ENCODE data around the gene DEFB128. TPM values are rescaled to one million over a fixed set of nuclear protein-coding genes. Genes with fewer than 3 reads are reported as not detected.
"Not testable (repeated sequence)": the region's sequence is repeated elsewhere in the genome, so short reads cannot be mapped to it uniquely, and the experiment has no call there.

The DEFB128 gene
- polyA plus RNA-seq, 1 of the 3 experiments (the other 2 are of a cell fraction), result not detected

DNA sequence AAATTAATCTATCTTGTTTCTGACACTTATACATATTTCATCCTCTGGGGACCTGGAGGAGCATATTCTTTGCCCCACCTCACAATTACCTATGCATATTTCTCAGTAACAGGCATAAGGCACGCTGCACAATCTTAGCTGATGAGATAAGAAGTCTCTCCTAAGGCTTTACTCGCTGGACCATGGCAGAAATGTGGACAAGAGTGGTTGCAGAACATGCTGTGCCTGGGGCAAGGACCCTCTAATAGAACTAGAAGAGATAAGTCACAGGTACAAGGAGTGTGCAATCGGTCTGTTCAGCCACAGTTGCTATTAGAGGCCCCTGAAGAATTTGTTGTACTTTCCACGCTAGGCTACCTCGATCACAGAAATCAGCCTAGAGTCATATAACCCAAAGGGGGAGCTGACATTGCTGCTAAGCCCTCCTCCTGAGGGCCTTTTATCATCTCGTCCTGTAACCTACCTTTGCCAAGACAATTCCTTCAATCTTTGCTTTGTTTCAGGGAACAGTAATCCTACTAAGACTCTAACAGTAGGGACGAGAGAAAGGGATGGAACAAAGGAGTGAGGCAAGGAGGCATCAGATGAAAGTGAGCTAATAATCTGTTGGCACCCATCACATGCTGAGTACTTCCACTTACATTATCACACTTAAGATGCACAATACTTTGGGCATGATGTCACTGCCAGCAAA lies 21.4 kb upstream of the DEFB128 start:
- no peak for DNase-seq
- CTCF ChIA-PET, result interaction anchor here (3.7 to 5.4 kb wide), 2 partner anchors 55 to 120 kb away, joined by 15 to 30 read pairs; no protein-coding TSS in a partner anchor
- Histone ChIP-seq H4K20me1 (ENCODE audit: insufficient read depth) (no peaks in the 10 kb centered on the region), H3K4me2 (no peak overlapping the region), H3K9ac (no peak overlapping the region), H3K4me3 (ENCODE audit: low read depth in 2 of 2, low read length in 1 of 2) (no peak overlapping the region), H3K27me3 (ENCODE audit: insufficient read depth) (no peaks in the 10 kb centered on the region), H3F3A (replicated peaks; ENCODE audit: insufficient read depth) (no peaks in the 10 kb centered on the region), H2AFZ (ENCODE audit: low read depth) (no peak overlapping the region), H3K4me1 (ENCODE audit: control insufficient read depth in 1 of 2, insufficient read depth in 2 of 2, low read depth in 1 of 2, low read length in 1 of 2) (no peaks in the 10 kb centered on the region), H3K9me3 (no peaks in the 10 kb centered on the region), H3K9me2 (no peaks in the 10 kb centered on the region), H3K27ac (ENCODE audit: low read depth in 2 of 2, low read length in 1 of 2) (no peak overlapping the region), H3K79me2 (ENCODE audit: insufficient read depth) (no peaks in the 10 kb centered on the region), H3K36me3 (replicated peaks in 1 of 2; ENCODE audit: control insufficient read depth in 1 of 2, insufficient read depth in 2 of 2, low read length in 1 of 2) (no peaks in the 10 kb centered on the region)
- 8% methylated on average over 7 of the region's 7 CpGs for WGBS (ENCODE audit: low lambda C conversion rate)
- no peak for TF ChIP-seq EZH2phosphoT487 (IDR thresholded peaks at IDR 0.05; ENCODE audit: borderline replicate concordance, low read depth)
- TF ChIP-seq GATA2 (CRISPR knock-in tag; IDR thresholded peaks at IDR 0.05), result no peak
- TF ChIP-seq YY1 (IDR thresholded peaks at IDR 0.05; ENCODE audit: low read depth), result no peak
- TF ChIP-seq USF1 (IDR thresholded peaks at IDR 0.05; ENCODE audit: borderline replicate concordance, low read depth), result no peak
- no peak for TF ChIP-seq RCOR1 (IDR thresholded peaks at IDR 0.05; ENCODE audit: low read length)
- TF ChIP-seq POLR2AphosphoS5 (IDR thresholded peaks at IDR 0.05; ENCODE audit: low read depth, low read length), result no peak
- TF ChIP-seq RAD21 (IDR thresholded peaks at IDR 0.05; ENCODE audit: low read length), result no peak
- no peak for TF ChIP-seq GABPA (IDR thresholded peaks at IDR 0.05; ENCODE audit: low read depth)
- POLR2A ChIA-PET, result no interaction called here

- Histone ChIP-seq H3K9ac (no peak overlapping the region), H3K4me2 (no peak overlapping the region), H3K9me3 (no peaks in the 10 kb centered on the region), H3K27ac (ENCODE audit: low read depth in 2 of 2, low read length in 1 of 2) (no peak overlapping the region), H4K20me1 (ENCODE audit: insufficient read depth) (no peaks in the 10 kb centered on the region), H3K9me2 (no peaks in the 10 kb centered on the region), H3K27me3 (ENCODE audit: insufficient read depth) (no peaks in the 10 kb centered on the region), H3K4me3 (ENCODE audit: low read depth in 2 of 2, low read length in 1 of 2) (no peak overlapping the region; a peak in 1 of 4 replicates), H3K36me3 (replicated peaks in 1 of 2; ENCODE audit: control insufficient read depth in 1 of 2, insufficient read depth in 2 of 2, low read length in 1 of 2) (no peaks in the 10 kb centered on the region), H2AFZ (ENCODE audit: low read depth) (no peak overlapping the region; the same call in 1 of the 2 replicates), H3K79me2 (ENCODE audit: insufficient read depth) (no peaks in the 10 kb centered on the region), H3K4me1 (ENCODE audit: control insufficient read depth in 1 of 2, insufficient read depth in 2 of 2, low read depth in 1 of 2, low read length in 1 of 2) (no peaks in the 10 kb centered on the region), H3F3A (replicated peaks; ENCODE audit: insufficient read depth) (no peaks in the 10 kb centered on the region)
- 6% methylated on average over 5 of the region's 5 CpGs for WGBS (ENCODE audit: low lambda C conversion rate)
- peak; percentile 41 for DNase-seq
- no peak for TF ChIP-seq USF1 (IDR thresholded peaks at IDR 0.05; ENCODE audit: borderline replicate concordance, low read depth)
- peak; percentile 69 for TF ChIP-seq CTCF (IDR thresholded peaks at IDR 0.05)
- TF ChIP-seq SMC3 (IDR thresholded peaks at IDR 0.05; ENCODE audit: low read depth, low read length), result peak; percentile 66
- TF ChIP-seq SIN3A (IDR thresholded peaks at IDR 0.05; ENCODE audit: borderline replicate concordance, low read depth, low read length), result no peak
- no peak for TF ChIP-seq GABPA (IDR thresholded peaks at IDR 0.05; ENCODE audit: low read depth)
- 0 out of 2 replicates have a peak, but pooled peaks have one; percentile 34 for TF ChIP-seq FOSL2 (IDR thresholded peaks at IDR 0.05; ENCODE audit: borderline replicate concordance, low read depth)
- TF ChIP-seq MXI1 (IDR thresholded peaks at IDR 0.05; ENCODE audit: low read depth, low read length), result peak; percentile 57; the same call in 1 of the 2 replicates
- TF ChIP-seq, protein P1, sequence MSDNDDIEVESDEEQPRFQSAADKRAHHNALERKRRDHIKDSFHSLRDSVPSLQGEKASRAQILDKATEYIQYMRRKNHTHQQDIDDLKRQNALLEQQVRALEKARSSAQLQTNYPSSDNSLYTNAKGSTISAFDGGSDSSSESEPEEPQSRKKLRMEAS (IDR thresholded peaks at IDR 0.05; ENCODE audit: low read depth), result 0 out of 2 replicates have a peak, but pooled peaks have one; percentile 16
- TF ChIP-seq, protein P2, sequence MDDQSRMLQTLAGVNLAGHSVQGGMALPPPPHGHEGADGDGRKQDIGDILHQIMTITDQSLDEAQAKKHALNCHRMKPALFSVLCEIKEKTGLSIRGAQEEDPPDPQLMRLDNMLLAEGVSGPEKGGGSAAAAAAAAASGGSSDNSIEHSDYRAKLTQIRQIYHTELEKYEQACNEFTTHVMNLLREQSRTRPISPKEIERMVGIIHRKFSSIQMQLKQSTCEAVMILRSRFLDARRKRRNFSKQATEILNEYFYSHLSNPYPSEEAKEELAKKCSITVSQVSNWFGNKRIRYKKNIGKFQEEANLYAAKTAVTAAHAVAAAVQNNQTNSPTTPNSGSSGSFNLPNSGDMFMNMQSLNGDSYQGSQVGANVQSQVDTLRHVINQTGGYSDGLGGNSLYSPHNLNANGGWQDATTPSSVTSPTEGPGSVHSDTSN (IDR thresholded peaks at IDR 0.05), result peak; percentile 34; the same call in 1 of the 2 replicates
- peak; percentile 83 for TF ChIP-seq RAD21 (IDR thresholded peaks at IDR 0.05; ENCODE audit: low read length)
- ChIA-PET POLR2A (no interaction called here), CTCF (interaction anchor here (0.8 to 5.4 kb wide), 7 partner anchors 39 to 121 kb away, joined by 3 to 30 read pairs (median 4); no protein-coding TSS in a partner anchor)
These were observed 19.5 kb upstream of the DEFB128 start for GRCh38 chr20:208942-209566.

GRCh38 chr20:203630-204029 lies 14.1 kb upstream of the DEFB128 start:
- CTCF ChIA-PET; H3K4me1 ChIP-seq (ENCODE audit: control insufficient read depth in 1 of 2, insufficient read depth in 2 of 2, low read depth in 1 of 2, low read length in 1 of 2); H3K36me3 ChIP-seq (replicated peaks in 1 of 2; ENCODE audit: control insufficient read depth in 1 of 2, insufficient read depth in 2 of 2, low read length in 1 of 2); POLR2A ChIA-PET; H3K27me3 ChIP-seq (ENCODE audit: insufficient read depth); H3K9me3 ChIP-seq; H3K9ac ChIP-seq; H3K4me2 ChIP-seq; H2AFZ ChIP-seq (ENCODE audit: low read depth); H3F3A ChIP-seq (replicated peaks; ENCODE audit: insufficient read depth); DNase-seq; H3K27ac ChIP-seq (ENCODE audit: low read depth in 2 of 2, low read length in 1 of 2); H3K9me2 ChIP-seq; H3K4me3 ChIP-seq (ENCODE audit: low read depth in 2 of 2, low read length in 1 of 2); H3K79me2 ChIP-seq (ENCODE audit: insufficient read depth); H4K20me1 ChIP-seq (ENCODE audit: insufficient read depth): not testable (repeated sequence)
- WGBS (ENCODE audit: low lambda C conversion rate), result 23% methylated on average over 4 of the region's 4 CpGs

All from SK-N-SH (cell line).